WI38 (cell line): Measurements from ENCODE around the gene MCTP1.

Experiments used
- H3K4me3 ChIP-seq: 2 replicates; pipeline ENCODE4 v1.5.1; 2011; ENCODE audit warnings: low read depth, mild to moderate bottlenecking, control low read depth, low read length
- TF ChIP-seq, protein P1 (sequence below): IDR thresholded peaks from 2 replicates; pipeline ENCODE4 v1.5.1; 2012; ENCODE audit warnings: low read depth, mild to moderate bottlenecking, control low read depth, low read length

Gene MCTP1

GRCh38 chr5:95080030-95080429, 204.9 kb downstream of the MCTP1 start:
- TF ChIP-seq, protein P1, sequence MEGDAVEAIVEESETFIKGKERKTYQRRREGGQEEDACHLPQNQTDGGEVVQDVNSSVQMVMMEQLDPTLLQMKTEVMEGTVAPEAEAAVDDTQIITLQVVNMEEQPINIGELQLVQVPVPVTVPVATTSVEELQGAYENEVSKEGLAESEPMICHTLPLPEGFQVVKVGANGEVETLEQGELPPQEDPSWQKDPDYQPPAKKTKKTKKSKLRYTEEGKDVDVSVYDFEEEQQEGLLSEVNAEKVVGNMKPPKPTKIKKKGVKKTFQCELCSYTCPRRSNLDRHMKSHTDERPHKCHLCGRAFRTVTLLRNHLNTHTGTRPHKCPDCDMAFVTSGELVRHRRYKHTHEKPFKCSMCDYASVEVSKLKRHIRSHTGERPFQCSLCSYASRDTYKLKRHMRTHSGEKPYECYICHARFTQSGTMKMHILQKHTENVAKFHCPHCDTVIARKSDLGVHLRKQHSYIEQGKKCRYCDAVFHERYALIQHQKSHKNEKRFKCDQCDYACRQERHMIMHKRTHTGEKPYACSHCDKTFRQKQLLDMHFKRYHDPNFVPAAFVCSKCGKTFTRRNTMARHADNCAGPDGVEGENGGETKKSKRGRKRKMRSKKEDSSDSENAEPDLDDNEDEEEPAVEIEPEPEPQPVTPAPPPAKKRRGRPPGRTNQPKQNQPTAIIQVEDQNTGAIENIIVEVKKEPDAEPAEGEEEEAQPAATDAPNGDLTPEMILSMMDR: no peak
- H3K4me3 ChIP-seq: no peak overlapping the region

DNA sequence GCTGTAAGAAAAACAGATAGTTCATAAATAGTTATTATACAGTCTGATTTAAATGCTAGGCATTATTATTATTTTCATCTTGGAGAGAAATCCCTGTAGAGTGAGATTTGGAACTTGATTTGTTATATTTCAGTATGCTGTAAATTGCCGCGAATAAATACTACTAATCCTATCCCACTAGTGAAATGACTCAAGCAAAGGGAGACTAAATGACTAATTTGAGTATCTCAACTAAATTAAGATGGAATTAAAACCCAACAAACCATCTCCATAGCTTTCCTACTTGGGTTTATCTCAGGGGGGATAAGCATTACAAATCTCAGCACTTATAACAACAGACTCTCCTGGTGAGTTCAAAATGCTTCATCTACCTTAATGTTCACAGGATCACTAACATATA, 206.0 kb downstream of the MCTP1 start:
- no peak overlapping the region for H3K4me3 ChIP-seq

DNA sequence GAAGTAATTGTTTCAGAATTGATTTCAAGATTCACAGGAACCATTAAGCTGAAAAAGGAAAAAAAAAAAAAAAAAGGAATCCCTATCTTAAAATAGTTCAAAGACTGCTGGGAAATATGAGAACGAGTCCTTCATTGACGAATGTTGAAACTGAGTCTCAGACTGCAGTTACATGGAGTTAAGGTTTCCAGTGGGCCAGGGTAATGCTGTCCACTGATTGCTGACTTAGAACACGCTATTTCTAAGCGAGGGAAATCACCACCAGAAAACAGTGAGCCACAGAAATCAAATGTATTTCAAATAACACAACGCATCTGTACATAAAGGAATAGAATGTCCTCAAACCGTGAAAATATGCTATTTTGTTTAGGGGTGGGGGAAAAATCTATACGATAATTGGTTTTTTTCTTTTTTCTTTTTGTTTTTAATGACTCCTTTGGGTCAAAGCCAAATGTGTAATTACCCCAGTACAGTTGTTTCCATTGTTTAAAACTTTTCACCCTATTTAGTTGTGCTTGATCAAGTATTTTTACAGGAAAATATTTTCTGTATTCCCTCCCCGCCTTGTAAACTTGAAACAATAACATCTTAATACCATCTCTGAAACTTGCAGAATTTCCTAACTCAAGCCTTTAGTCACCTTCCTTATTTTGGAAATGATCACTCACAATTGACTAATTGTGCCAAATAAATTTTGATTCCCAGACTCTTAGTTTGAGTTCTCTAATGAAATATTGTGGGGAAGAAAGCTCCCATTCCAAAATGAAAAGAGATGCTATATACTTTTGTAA, 208.3 kb downstream of the MCTP1 start:
- H3K4me3 ChIP-seq: no peak overlapping the region
- TF ChIP-seq, protein P1: no peak

More for the DNA sequence above, 206.0 kb downstream of the MCTP1 start:
- TF ChIP-seq, protein P1: no peak

- no peak overlapping the region for H3K4me3 ChIP-seq
- TF ChIP-seq, protein P1: no peak
These were observed 209.8 kb downstream of the MCTP1 start for GRCh38 chr5:95075111-95075510.

GRCh38 chr5:95072281-95072680, 212.6 kb downstream of the MCTP1 start:
- TF ChIP-seq, protein P1: no peak
- no peak overlapping the region for H3K4me3 ChIP-seq

DNA sequence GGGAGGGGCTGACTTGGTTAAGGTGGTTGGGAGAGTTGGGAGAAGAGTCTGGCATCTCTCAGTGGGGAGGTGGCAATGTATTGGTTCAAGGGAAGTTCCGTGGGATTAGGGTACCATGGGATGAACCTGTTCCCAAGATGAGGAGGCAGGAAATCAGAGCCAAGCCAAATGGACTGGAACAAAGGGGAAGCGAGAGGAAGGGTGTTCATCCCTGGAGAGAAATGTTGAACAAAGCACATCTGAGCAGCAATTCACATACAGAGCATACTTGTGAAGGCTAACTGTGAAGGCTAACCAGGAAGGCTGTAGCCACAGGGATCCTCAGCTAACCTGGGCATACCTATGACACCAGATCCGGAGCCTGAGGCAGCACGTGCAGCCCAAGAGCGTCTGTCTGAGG, 214.0 kb downstream of the MCTP1 start:
- TF ChIP-seq, protein P1: no peak

DNA sequence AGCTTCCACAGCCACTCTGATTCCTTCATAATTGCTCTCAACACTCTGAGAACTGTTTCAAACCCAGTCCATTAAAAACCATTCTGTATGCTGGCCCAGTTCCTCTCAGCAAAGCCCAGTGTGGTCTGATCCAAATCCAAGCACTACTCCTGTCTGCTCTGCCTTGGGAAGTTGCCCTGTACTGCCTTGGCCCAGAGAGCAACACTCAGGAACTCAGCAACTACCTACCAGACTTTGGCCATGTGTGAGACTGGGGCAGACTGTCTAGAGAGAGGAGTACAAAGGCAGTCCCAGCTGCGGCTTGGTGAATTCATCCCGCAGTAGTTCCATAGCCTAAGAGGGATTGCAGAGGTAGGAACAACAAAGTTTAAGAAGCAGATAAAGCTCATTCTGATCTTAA, 214.4 kb downstream of the MCTP1 start:
- TF ChIP-seq, protein P1: no peak
- H3K4me3 ChIP-seq: no peak overlapping the region

More for the DNA sequence above, 214.0 kb downstream of the MCTP1 start:
- H3K4me3 ChIP-seq: no peak overlapping the region
